Fibroblast of lung (primary cell): ENCODE data around the gene AFF4. TPM values are rescaled to one million over a fixed set of nuclear protein-coding genes. Genes with fewer than 3 reads are reported as not detected.

Experiments
- DNase-seq, 2 donors: peaks; one replicate each; pipeline versions ENCODE4 v3.0.0 to v3.0.0-alpha.2; 2010; ENCODE audit warnings: low read depth in 2 of 2
- H2AFZ ChIP-seq: 2 replicates; pipeline ENCODE4 v1.5.1; 2012; ENCODE audit warnings: low read length, control low read depth, inconsistent platforms
- H3K27ac ChIP-seq: 2 replicates; pipeline ENCODE4 v1.5.1; 2011; ENCODE audit warnings: low read length, control low read depth; ENCODE audit not compliant: insufficient read depth
- H3K27me3 ChIP-seq: 2 replicates; pipeline ENCODE4 v1.5.1; 2011; ENCODE audit warnings: mild to moderate bottlenecking, low read length; ENCODE audit not compliant: control insufficient read depth, insufficient read depth
- H3K36me3 ChIP-seq: 2 replicates; pipeline ENCODE4 v1.5.1; 2011; ENCODE audit warnings: low read length; ENCODE audit not compliant: control insufficient read depth, insufficient read depth
- H3K4me1 ChIP-seq: 2 replicates; pipeline ENCODE4 v1.5.1; 2011; ENCODE audit warnings: low read length; ENCODE audit not compliant: control insufficient read depth, insufficient read depth; ENCODE audit errors: extremely low read depth
- H3K4me2 ChIP-seq: 2 replicates; pipeline ENCODE4 v1.5.1; 2011; ENCODE audit warnings: low read length, control low read depth; ENCODE audit not compliant: insufficient read depth; ENCODE audit errors: extremely low read depth
- H3K4me3 ChIP-seq, 4 experiments: fragments of 200-600 bp in 1 of 4; sonication (generic) in 1 of 4; replicated peaks in 1 of 4; 2 replicates each; pipeline ENCODE4 v1.5.1; 2011 to 2016; ENCODE audit warnings: low read length in 4 of 4, low read depth in 3 of 4, mild to moderate bottlenecking in 3 of 4, control low read depth in 2 of 4, inconsistent platforms in 1 of 4, mixed read lengths in 1 of 4; ENCODE audit not compliant: insufficient read depth in 1 of 4; ENCODE audit errors: control extremely low read depth in 1 of 4
- H3K79me2 ChIP-seq: 2 replicates; pipeline ENCODE4 v1.5.1; 2012; ENCODE audit warnings: mild to moderate bottlenecking, low read length, inconsistent platforms; ENCODE audit not compliant: control insufficient read depth, insufficient read depth
- H3K9ac ChIP-seq: 2 replicates; pipeline ENCODE4 v1.5.1; 2011; ENCODE audit warnings: mild to moderate bottlenecking, low read length, control low read depth; ENCODE audit not compliant: insufficient read depth
- H3K9me3 ChIP-seq: 2 replicates; pipeline ENCODE4 v1.5.1; 2012; ENCODE audit warnings: low read depth, low read length; ENCODE audit not compliant: control insufficient read depth, insufficient read depth
- H4K20me1 ChIP-seq: 2 replicates; pipeline ENCODE4 v1.5.1; 2011; ENCODE audit warnings: low read length; ENCODE audit not compliant: control insufficient read depth, insufficient read depth; ENCODE audit errors: extremely low read depth
- EZH2 ChIP-seq: IDR thresholded peaks from 2 replicates; pipeline ENCODE4 v1.5.1; 2012; ENCODE audit warnings: low read length, control low read depth, mild to moderate bottlenecking; ENCODE audit errors: missing control alignments
- polyA plus RNA-seq, 2 donors: library from polyadenylated mRNA; depleted of rRNA in 1 of 2; stranded (reverse) in 1 of 2; unstranded in 1 of 2; fragments of >200 nt; gene quantifications; 2 replicates each; pipeline ENCODE4 v1.2.1, GENCODE V29; 2011 to 2012; ENCODE audit warnings: missing spikeins in 1 of 2
- total RNA-seq: library from RNA; depleted of rRNA; stranded (reverse); fragments of >200 nt; gene quantifications from 2 replicates; pipeline ENCODE4 v1.2.1, GENCODE V29; 2014
- TF ChIP-seq, protein P1 (sequence below), 2 donors: IDR thresholded peaks in 1 of 2; conservative IDR thresholded peaks in 1 of 2; 1 replicate in 1 of 2; 2 replicates in 1 of 2; pipeline ENCODE4 v1.5.1; 2011 to 2012; ENCODE audit warnings: low read length in 2 of 2, control low read depth in 1 of 2, inconsistent platforms in 1 of 2, low read depth in 1 of 2, mild to moderate bottlenecking in 1 of 2

Gene AFF4
- total and polyA plus RNA-seq, 2 donors (not counting 1 experiment from before 2014, with no cell fraction given), result 54.2 to 73.6 TPM

DNA sequence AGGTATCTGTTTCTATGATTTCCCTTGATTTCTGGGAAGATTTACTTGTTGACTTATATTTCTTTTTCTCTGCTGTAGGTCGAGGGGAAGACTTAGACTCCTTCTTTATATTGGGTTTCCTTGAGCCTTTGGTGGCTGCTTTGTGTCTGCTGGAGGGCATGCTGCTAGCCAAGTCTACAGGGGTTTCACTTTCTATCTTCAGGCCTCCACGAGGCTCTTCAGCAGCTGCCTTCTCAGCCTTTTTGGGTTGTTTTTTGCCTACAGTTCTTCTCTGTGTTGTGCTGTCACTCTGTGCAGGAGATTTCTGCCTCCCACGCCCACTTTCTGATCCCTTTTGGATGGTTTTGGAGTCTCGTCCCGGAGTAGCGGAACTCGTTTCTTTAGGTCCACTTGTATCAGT is 66.7 kb downstream of the AFF4 start:
- Histone ChIP-seq H3K9me3 (no peaks in the 10 kb centered on the region), H3K4me3 (no peak overlapping the region), H3K9ac (no peak overlapping the region), H3K27me3 (no peaks in the 10 kb centered on the region), H3K4me1 (peaks cover 8% of the 10 kb centered on the region), H4K20me1 (no peaks in the 10 kb centered on the region), H3K27ac (peak overlapping the region; percentile 16), H2AFZ (no peak overlapping the region), H3K79me2 (peaks cover 8% of the 10 kb centered on the region), H3K4me2 (no peak overlapping the region), H3K36me3 (peaks cover 25% of the 10 kb centered on the region)
- DNase-seq, result no peak
- no peak for TF ChIP-seq EZH2
- TF ChIP-seq, protein P1, sequence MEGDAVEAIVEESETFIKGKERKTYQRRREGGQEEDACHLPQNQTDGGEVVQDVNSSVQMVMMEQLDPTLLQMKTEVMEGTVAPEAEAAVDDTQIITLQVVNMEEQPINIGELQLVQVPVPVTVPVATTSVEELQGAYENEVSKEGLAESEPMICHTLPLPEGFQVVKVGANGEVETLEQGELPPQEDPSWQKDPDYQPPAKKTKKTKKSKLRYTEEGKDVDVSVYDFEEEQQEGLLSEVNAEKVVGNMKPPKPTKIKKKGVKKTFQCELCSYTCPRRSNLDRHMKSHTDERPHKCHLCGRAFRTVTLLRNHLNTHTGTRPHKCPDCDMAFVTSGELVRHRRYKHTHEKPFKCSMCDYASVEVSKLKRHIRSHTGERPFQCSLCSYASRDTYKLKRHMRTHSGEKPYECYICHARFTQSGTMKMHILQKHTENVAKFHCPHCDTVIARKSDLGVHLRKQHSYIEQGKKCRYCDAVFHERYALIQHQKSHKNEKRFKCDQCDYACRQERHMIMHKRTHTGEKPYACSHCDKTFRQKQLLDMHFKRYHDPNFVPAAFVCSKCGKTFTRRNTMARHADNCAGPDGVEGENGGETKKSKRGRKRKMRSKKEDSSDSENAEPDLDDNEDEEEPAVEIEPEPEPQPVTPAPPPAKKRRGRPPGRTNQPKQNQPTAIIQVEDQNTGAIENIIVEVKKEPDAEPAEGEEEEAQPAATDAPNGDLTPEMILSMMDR (conservative IDR thresholded peaks at IDR 0.05 in 1 of 2, IDR thresholded peaks at IDR 0.05 in 1 of 2; ENCODE audit: low read depth in 1 of 2, low read length in 2 of 2), result no peak

DNA sequence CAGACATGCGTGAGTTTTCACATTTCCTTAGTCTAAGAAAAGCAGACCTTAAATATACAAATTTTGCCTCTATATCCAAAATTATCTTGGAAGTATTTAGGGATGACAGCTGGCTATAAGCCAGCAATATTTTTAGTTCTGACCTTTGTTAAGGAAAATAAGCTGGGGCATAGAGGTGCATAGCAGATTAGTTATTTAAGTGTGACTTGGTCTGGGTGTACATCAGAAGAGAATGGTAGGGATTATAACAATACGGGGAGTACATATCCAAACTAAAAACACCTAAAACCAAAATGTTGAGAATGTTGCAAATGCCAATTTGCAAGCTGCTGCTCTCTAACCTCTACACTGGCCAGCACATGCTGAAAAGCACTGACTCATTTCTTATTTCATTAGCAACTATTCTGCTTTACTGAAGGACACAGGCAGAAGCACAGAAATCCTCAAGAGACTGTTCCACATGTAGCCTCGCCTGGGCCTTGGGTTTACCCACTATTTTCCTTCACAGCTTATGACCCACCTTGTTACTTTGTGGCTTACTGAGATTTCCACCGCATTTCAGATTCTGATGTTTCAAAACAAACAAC is 67.6 kb downstream of the AFF4 start:
- H3K79me2 ChIP-seq, result peaks cover 8% of the 10 kb centered on the region
- DNase-seq, result no peak
- TF ChIP-seq EZH2, result no peak
- TF ChIP-seq, protein P1 (conservative IDR thresholded peaks at IDR 0.05 in 1 of 2, IDR thresholded peaks at IDR 0.05 in 1 of 2; ENCODE audit: low read depth in 1 of 2, low read length in 2 of 2), result no peak
- H3K4me1 ChIP-seq, result peaks cover 8% of the 10 kb centered on the region
- H3K27me3 ChIP-seq, result no peaks in the 10 kb centered on the region
- no peaks in the 10 kb centered on the region for H4K20me1 ChIP-seq
- no peak overlapping the region for H3K27ac ChIP-seq
- H3K4me2 ChIP-seq, result no peak overlapping the region
- no peak overlapping the region for H3K4me3 ChIP-seq
- no peak overlapping the region for H3K9ac ChIP-seq
- H2AFZ ChIP-seq, result no peak overlapping the region
- peaks cover 24% of the 10 kb centered on the region for H3K36me3 ChIP-seq
- no peaks in the 10 kb centered on the region for H3K9me3 ChIP-seq

DNA sequence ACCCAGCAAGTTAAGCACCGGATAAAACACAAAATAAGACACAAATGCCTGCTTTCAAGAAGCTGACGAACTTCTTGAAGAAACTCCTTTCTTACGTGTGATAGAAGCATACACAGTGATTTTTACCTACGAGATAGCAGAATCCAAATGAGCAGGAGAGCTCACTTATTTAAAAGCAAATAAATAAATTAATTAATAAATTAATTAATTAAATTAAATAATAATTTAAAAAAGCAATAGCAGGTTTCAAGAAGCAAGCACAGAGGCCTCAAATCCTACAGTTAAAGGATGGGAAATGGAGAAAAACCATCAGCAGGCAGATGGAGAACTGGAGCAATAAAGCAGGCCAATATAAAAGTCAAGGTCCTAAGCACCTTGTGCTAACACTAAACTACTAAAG is 72.6 kb downstream of the AFF4 start:
- no peak overlapping the region for H3K4me2 ChIP-seq
- no peak overlapping the region for H2AFZ ChIP-seq
- H3K27me3 ChIP-seq, result no peaks in the 10 kb centered on the region
- peaks cover 11% of the 10 kb centered on the region for H3K36me3 ChIP-seq
- no peaks in the 10 kb centered on the region for H3K9me3 ChIP-seq
- no peak for DNase-seq
- H3K27ac ChIP-seq, result no peak overlapping the region
- no peak overlapping the region for H3K9ac ChIP-seq
- H3K4me1 ChIP-seq, result peaks cover under 1% of the 10 kb centered on the region
- no peak overlapping the region for H3K4me3 ChIP-seq
- H4K20me1 ChIP-seq, result no peaks in the 10 kb centered on the region
- peaks cover 8% of the 10 kb centered on the region for H3K79me2 ChIP-seq
- TF ChIP-seq, protein P1 (conservative IDR thresholded peaks at IDR 0.05 in 1 of 2, IDR thresholded peaks at IDR 0.05 in 1 of 2; ENCODE audit: low read depth in 1 of 2, low read length in 2 of 2), result no peak
- no peak for TF ChIP-seq EZH2
